ENCODE results near the gene SDK2.
"Not testable (repeated sequence)": the region's sequence is repeated elsewhere in the genome, so short reads cannot be mapped to it uniquely, and the experiment has no call there.

Gene SDK2

GRCh38 chr17:73474370-73474988 is 169.8 kb downstream of the SDK2 start:
- DNase-seq (ENCODE audit: extremely low read depth, low read depth) = no peak
- TF ChIP-seq, protein P1, sequence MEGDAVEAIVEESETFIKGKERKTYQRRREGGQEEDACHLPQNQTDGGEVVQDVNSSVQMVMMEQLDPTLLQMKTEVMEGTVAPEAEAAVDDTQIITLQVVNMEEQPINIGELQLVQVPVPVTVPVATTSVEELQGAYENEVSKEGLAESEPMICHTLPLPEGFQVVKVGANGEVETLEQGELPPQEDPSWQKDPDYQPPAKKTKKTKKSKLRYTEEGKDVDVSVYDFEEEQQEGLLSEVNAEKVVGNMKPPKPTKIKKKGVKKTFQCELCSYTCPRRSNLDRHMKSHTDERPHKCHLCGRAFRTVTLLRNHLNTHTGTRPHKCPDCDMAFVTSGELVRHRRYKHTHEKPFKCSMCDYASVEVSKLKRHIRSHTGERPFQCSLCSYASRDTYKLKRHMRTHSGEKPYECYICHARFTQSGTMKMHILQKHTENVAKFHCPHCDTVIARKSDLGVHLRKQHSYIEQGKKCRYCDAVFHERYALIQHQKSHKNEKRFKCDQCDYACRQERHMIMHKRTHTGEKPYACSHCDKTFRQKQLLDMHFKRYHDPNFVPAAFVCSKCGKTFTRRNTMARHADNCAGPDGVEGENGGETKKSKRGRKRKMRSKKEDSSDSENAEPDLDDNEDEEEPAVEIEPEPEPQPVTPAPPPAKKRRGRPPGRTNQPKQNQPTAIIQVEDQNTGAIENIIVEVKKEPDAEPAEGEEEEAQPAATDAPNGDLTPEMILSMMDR (IDR thresholded peaks at IDR 0.05; ENCODE audit: low read depth, low read length) = no peak

DNA sequence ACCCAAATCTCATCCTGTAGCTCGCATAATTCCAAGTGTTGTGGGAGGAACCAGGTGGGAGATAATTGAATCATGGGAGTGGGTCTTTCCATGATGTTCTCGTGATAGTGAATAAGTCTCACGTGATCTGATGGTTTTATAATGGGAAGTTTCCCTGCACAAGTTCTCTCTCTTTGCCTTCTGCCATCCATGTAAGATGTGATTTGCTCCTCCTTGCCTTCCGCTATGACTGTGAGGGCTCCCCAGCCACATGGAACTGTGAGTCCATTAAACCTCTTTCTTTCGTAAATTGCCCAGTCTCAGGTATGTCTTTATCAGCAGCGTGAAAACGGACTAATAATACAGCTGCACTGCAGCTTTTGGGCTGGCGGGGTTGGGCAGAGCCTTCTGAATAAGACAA is 171.5 kb downstream of the SDK2 start:
- DNase-seq (ENCODE audit: extremely low read depth, low read depth) = not testable (repeated sequence)

- TF ChIP-seq, protein P1 (IDR thresholded peaks at IDR 0.05; ENCODE audit: low read depth, low read length) = no peak
- no peak for DNase-seq (ENCODE audit: extremely low read depth, low read depth)
These were observed 172.3 kb downstream of the SDK2 start for GRCh38 chr17:73471924-73472323.

DNA sequence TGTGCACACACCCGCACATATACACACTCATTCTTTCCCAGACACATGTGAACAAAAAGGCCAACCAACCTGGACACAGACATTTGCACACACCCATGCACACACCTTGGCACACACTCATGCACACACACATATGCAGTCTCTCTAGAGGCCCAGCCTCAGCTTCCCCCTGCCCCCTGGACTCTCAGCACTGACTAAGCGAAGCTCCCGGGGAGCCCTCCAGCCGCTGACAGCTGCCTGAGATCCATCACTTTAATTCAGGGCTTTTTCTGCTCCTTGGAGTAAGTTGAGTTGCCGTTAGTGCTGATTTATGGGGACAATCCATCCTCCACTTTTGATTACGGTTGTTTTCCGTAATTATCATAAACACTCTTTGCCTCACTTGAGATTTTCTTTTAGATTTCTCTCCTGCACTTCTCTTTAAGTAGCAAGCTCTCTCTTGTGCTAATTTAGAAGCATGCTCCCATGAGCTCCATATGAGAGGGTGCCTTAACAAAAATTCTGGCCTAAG is 173.9 kb downstream of the SDK2 start:
- no peak for DNase-seq (ENCODE audit: extremely low read depth, low read depth)
- TF ChIP-seq, protein P1 (IDR thresholded peaks at IDR 0.05; ENCODE audit: low read depth, low read length) = no peak

GRCh38 chr17:73469311-73469710 is 174.9 kb downstream of the SDK2 start:
- TF ChIP-seq, protein P1 (IDR thresholded peaks at IDR 0.05; ENCODE audit: low read depth, low read length) = no peak
- DNase-seq (ENCODE audit: extremely low read depth, low read depth) = no peak

DNA sequence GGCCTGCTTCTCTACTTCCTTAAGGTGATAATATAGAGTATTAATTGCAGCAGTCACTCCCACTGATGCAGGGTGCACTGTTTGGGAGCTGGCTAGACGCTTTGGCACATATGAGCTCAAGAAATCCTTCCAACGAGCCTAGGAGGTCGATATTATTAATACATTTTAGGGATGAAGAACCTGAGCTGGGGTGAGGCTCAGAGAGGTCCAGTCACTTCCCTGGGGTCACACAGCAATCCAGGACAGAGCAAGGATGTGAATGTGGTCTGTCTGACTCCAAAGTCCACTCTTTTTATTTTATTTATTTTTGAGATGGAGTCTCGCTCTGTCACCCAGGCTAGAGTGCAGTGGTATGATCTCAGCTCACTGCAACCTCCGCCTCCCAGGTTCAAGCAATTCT is 176.0 kb downstream of the SDK2 start:
- DNase-seq (ENCODE audit: extremely low read depth, low read depth) = no peak
- TF ChIP-seq, protein P1 (IDR thresholded peaks at IDR 0.05; ENCODE audit: low read depth, low read length) = no peak

GRCh38 chr17:73467651-73468050 is 176.6 kb downstream of the SDK2 start:
- DNase-seq (ENCODE audit: extremely low read depth, low read depth) = no peak
- TF ChIP-seq, protein P1 (IDR thresholded peaks at IDR 0.05; ENCODE audit: low read depth, low read length) = no peak
